ENCODE results near the gene RBM26. TPM values are rescaled to one million over a fixed set of nuclear protein-coding genes. Genes with fewer than 3 reads are reported as not detected.

The RBM26 gene
- total RNA-seq, 2 donors from 2014 or later = 62.5 to 69.2 TPM

- no peaks in the 10 kb centered on the region for H3K36me3 Mint-ChIP-seq (ENCODE audit: insufficient read depth in 2 of 2)
- no peak overlapping the region for H3K27ac Mint-ChIP-seq
- peaks cover 5% of the 10 kb centered on the region for H3K27me3 Mint-ChIP-seq (ENCODE audit: low read depth)
- peaks cover 0 to 2% of the 10 kb centered on the region in 2 donors for H3K9me3 Mint-ChIP-seq
- DNase-seq (no peak), ATAC-seq (replicated peaks in 1 of 2) (no peak)
- no peaks in the 10 kb centered on the region for H3K4me1 Mint-ChIP-seq (ENCODE audit: low read depth)
- H3K4me3 Mint-ChIP-seq = no peak overlapping the region
Measured at GRCh38 chr13:79270859-79271258, 135.2 kb downstream of the RBM26 start.

Other genes starting within 250 kb of the RBM26 start
- gene NDFIP2, start 74.9 kb upstream of the RBM26 start, total RNA-seq = 100 to 1,000 TPM; 114 to 124 TPM

Measured in activated T-cell treated with anti-CD3 and anti-CD28 coated beads, Interleukin-2, amount 50 U/mL, for 72 hours (primary cell).